Measurements from ENCODE around the gene RIN2. TPM values are rescaled to one million over a fixed set of nuclear protein-coding genes. Genes with fewer than 3 reads are reported as not detected.
"Not testable (repeated sequence)": the region's sequence is repeated elsewhere in the genome, so short reads cannot be mapped to it uniquely, and the experiment has no call there.

The RIN2 gene
- total RNA-seq, 2 experiments from 2014 or later: not detected

DNA sequence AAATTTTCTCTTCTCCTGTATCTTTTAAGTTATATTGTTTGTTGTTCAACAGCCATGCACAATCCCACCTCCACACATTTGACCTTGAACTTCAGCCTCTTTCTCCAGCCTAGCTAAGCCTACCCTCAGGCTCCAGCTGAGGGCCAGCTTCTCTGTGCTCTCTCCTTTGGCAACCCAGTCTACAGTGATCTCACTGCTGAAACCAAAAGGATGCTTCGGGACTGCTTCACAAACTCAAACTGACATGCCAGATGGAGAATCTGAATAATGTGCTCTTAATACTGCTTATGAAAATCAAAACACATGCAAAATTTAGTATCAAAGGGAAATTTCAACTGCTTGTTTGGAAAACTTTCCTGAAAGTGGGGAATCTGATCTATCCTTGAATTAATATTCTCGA is 16.1 kb upstream of the RIN2 start:
- Mint-ChIP-seq H3K4me3 (no peak overlapping the region), H3K27ac (no peak overlapping the region), H3K27me3 (peaks cover 18% of the 10 kb centered on the region), H3K4me1 (ENCODE audit: low read depth) (peaks cover 7% of the 10 kb centered on the region), H3K9me3 (peaks cover 13% of the 10 kb centered on the region), H3K36me3 (no peaks in the 10 kb centered on the region)
- DNase-seq: no peak
- intact Hi-C loops (cut with micrococcal nuclease): no loop called here
- ChIA-PET POLR2A (no interaction called here), CTCF (no interaction called here)

DNA sequence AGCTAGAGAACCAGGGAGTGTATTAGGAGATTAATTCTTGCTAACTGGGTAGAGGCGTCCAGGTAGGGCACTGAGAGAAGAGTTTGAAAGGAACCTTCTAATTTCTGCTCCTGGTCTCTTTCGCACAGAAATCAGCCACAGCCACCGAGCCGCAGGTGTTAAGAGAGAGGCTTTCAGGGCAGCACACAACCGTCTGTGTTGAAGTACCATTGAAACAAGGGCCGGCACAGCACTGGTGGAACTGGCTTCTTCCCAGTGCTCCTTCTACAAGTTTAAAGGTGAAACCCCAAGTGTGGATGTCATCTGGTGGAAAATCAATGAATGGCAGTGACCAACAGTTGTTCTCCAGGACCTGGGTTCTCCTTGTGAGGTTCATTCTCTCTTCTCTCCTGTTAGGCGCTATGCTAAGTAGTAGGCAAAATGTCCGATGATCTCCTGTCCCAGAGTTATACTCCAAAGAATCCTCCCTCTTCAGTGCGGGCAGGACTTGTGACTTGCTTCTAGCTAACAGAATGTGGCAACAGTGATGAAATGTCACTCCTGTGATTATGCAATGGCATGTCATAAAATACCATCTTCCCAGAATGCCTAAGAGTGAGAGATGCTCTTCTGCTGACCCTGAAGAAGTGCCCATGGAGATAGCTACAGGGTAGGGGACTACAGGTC is 15.0 kb upstream of the RIN2 start:
- intact Hi-C loops (cut with micrococcal nuclease): no loop called here
- Mint-ChIP-seq H3K36me3 (no peaks in the 10 kb centered on the region), H3K9me3 (peaks cover 13% of the 10 kb centered on the region), H3K4me1 (ENCODE audit: low read depth) (no peaks in the 10 kb centered on the region), H3K27me3 (peaks cover 18% of the 10 kb centered on the region), H3K27ac (no peak overlapping the region), H3K4me3 (no peak overlapping the region)
- DNase-seq: no peak
- ChIA-PET POLR2A (no interaction called here), CTCF (no interaction called here)

DNA sequence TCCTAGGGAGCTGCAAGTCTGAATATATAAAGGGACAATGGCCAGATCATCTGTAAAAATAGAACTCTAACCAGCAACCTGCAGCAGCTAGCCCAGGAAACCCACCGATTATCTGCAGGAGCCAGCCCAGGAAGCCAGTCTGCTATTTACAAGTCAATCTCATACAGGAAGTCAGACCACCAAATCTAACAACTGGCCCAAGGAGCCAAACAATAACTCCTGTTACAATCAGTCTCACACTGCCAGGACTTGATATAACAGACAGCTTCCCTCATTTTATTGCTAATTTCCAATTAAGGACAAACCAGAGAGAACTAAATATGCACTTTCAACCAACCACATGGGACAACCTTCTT is 14.4 kb upstream of the RIN2 start:
- POLR2A ChIA-PET: no interaction called here
- H3K27me3 Mint-ChIP-seq: peaks cover 18% of the 10 kb centered on the region
- no peak for DNase-seq
- H3K36me3 Mint-ChIP-seq: no peaks in the 10 kb centered on the region
- H3K4me3 Mint-ChIP-seq: no peak overlapping the region
- CTCF ChIA-PET: no interaction called here
- peaks cover 13% of the 10 kb centered on the region for H3K9me3 Mint-ChIP-seq
- intact Hi-C loops (cut with micrococcal nuclease): no loop called here
- H3K4me1 Mint-ChIP-seq (ENCODE audit: low read depth): no peaks in the 10 kb centered on the region
- no peak overlapping the region for H3K27ac Mint-ChIP-seq

DNA sequence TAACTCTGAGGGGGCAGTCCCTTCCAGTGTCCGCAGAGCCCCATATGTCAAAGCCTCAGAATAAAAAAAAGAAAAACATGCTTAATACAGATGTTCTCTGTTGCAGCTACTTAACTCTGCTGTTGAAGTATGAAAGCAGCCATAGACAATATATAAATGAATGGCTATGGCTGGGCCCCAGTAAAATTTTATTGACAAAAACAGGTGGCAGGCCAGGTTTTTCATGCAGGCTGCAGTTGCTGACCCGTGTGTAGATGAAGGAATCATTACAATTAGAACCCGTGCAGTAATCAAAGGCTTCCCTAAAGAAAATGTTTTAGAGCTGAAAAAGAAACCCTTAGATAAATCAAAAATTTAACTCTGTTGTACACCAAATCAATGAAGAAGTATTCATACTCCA is 13.0 kb upstream of the RIN2 start:
- Mint-ChIP-seq H3K4me1 (ENCODE audit: low read depth) (no peaks in the 10 kb centered on the region), H3K36me3 (no peaks in the 10 kb centered on the region), H3K27ac (no peak overlapping the region), H3K4me3 (no peak overlapping the region), H3K27me3 (peaks cover 15% of the 10 kb centered on the region), H3K9me3 (peaks cover 13% of the 10 kb centered on the region)
- no peak for DNase-seq
- intact Hi-C loops (cut with micrococcal nuclease): no loop called here
- ChIA-PET CTCF (no interaction called here), POLR2A (no interaction called here)

DNA sequence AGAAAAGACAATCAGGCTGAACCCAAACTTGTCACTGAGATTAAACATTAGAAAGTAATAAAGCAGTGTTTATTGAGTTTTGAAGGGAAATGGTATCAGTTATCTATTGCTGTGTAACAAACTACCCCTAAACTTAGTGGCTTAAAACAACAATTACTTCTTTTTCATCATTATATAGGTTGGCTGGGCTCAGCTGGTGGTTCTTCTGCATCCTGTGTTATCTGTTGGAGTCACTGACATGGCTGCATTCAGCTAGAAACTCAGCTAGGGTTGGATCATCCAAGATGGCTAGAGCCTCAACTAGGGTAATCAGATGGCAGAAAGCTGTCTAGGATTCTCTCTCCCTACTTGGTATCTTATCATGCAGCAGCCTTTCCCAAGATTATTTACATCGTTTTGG is 12.5 kb upstream of the RIN2 start:
- H3K4me3 Mint-ChIP-seq: no peak overlapping the region
- no peaks in the 10 kb centered on the region for H3K36me3 Mint-ChIP-seq
- no peak for DNase-seq
- no peaks in the 10 kb centered on the region for H3K4me1 Mint-ChIP-seq (ENCODE audit: low read depth)
- intact Hi-C loops (cut with micrococcal nuclease): no loop called here
- no peak overlapping the region for H3K27ac Mint-ChIP-seq
- peaks cover 13% of the 10 kb centered on the region for H3K9me3 Mint-ChIP-seq
- ChIA-PET CTCF (no interaction called here), POLR2A (no interaction called here)
- H3K27me3 Mint-ChIP-seq: peaks cover 12% of the 10 kb centered on the region

DNA sequence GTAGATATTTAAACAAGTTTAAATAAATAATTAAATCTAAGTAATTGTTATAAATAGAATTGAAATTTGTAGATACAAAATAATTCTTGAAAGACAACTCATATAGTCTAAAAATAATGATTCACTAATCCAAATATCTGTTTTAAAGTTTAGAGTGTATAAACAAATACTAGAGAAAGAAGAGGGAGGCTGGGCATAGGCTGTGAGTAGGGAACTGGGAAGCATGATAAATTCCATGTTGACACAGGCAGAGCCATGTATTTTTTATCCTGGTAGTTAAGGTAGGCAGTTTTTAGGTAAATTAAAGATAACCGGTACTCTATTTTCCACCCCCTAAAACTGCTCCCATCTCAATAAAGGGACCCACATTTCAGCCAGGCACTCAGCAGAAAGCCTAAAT is 11.7 kb upstream of the RIN2 start:
- ChIA-PET CTCF (no interaction called here), POLR2A (no interaction called here)
- H3K27me3 Mint-ChIP-seq: peaks cover 10% of the 10 kb centered on the region
- no peak for DNase-seq
- H3K27ac Mint-ChIP-seq: no peak overlapping the region
- H3K4me1 Mint-ChIP-seq (ENCODE audit: low read depth): no peaks in the 10 kb centered on the region
- no peak overlapping the region for H3K4me3 Mint-ChIP-seq
- peaks cover 13% of the 10 kb centered on the region for H3K9me3 Mint-ChIP-seq
- intact Hi-C loops (cut with micrococcal nuclease): no loop called here
- H3K36me3 Mint-ChIP-seq: no peaks in the 10 kb centered on the region

DNA sequence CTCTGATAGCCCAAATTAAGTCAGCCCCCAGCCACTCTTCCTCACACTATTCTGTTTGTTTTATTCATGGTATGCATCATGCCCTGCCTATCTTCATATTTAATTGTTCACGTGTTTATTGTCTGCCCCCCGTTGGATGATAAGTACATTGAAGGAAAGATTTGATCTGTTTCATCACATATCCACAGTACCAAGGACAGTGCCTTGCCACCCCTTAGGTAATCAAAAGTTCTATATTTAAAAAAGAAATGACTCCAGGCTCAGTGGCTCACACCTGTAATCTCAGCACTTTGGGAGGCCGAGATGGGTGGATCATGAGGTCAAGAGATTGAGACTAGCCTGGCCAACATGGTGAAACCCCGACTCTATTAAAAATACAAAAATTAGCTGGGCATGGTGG is 10.2 kb upstream of the RIN2 start:
- Mint-ChIP-seq H3K27ac (no peak overlapping the region), H3K36me3 (no peaks in the 10 kb centered on the region), H3K9me3 (peaks cover 13% of the 10 kb centered on the region), H3K4me1 (ENCODE audit: low read depth) (no peaks in the 10 kb centered on the region), H3K4me3 (no peak overlapping the region), H3K27me3 (peaks cover 16% of the 10 kb centered on the region)
- intact Hi-C loops (cut with micrococcal nuclease): no loop called here
- CTCF ChIA-PET: no interaction called here
- POLR2A ChIA-PET: no interaction called here
- no peak for DNase-seq

DNA sequence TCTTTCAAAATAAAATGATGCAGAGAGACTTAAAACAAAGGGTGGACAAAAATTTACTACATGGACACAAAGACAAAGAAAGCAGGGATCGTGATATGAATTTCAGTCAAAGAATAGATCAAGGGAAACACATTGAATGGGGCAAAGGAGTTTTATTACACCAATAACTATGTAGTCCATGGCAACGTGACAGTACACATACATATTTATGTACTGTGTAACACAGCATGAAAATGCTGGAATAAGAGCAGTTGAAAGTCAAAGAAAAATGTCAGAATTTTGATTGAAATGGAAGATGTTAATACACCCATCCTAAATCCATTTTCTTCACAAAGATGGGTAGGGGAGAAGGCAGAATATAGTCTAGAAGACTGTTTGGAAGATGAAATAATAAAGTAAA is 9.4 kb upstream of the RIN2 start:
- Mint-ChIP-seq H3K27me3 (peaks cover 17% of the 10 kb centered on the region), H3K9me3 (peaks cover 13% of the 10 kb centered on the region), H3K36me3 (no peaks in the 10 kb centered on the region), H3K27ac (no peak overlapping the region), H3K4me3 (no peak overlapping the region), H3K4me1 (ENCODE audit: low read depth) (no peaks in the 10 kb centered on the region)
- CTCF ChIA-PET: no interaction called here
- POLR2A ChIA-PET: no interaction called here
- DNase-seq: no peak
- intact Hi-C loops (cut with micrococcal nuclease): no loop called here

DNA sequence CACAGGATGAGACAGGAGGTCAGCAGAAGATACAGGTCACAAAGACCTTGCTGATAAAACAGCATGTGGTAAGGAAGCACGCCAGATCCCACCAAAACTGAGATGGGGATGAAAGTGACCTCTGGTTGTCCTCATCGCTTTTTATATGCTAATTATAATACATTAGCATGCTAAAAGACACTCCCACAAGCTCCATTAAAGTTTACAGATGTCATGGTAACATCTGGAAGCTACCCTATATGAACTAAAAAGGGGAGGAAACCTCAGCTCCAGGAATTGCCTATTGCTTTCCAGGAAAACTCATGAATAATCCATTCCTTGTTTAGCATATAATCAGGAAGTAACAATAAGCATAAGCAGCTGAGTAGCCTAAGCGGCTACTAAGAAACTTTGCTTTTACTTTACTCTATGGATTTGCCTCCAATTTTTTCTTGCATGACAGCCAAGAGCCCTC is 8.4 kb upstream of the RIN2 start:
- no peak for DNase-seq
- Mint-ChIP-seq H3K4me1 (ENCODE audit: low read depth) (no peaks in the 10 kb centered on the region), H3K9me3 (peaks cover 12% of the 10 kb centered on the region), H3K36me3 (no peaks in the 10 kb centered on the region), H3K4me3 (no peak overlapping the region), H3K27ac (no peak overlapping the region), H3K27me3 (peaks cover 14% of the 10 kb centered on the region)
- intact Hi-C loops (cut with micrococcal nuclease): no loop called here
- ChIA-PET CTCF (no interaction called here), POLR2A (no interaction called here)

DNA sequence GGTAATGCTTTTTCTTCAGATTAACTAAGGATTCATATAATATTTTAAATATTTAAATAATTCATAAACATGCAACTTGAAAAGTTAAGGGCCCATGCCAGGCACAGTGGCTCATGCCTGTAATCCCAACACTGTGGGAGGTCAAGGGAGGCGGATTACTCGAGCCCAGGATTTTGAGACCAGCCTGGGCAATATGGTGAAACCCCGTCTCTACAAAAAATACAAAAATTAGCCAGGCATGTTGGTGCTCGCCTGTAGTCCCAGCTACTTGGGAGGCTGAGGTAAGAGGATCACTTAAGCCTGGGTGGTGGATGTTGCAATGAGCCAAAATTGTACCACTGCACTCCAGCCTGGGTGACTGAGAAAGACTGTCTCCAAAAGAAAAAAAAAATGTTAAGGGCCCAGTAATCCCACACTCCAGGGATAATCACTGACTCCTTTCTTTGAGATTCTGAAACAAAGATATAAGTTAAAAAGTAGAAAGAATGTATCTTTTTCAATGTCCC is 7.9 kb upstream of the RIN2 start:
- peaks cover 14% of the 10 kb centered on the region for H3K27me3 Mint-ChIP-seq
- ChIA-PET POLR2A (no interaction called here), CTCF (no interaction called here)
- H3K4me1 Mint-ChIP-seq (ENCODE audit: low read depth): no peaks in the 10 kb centered on the region
- peaks cover 9% of the 10 kb centered on the region for H3K9me3 Mint-ChIP-seq
- H3K27ac Mint-ChIP-seq: no peak overlapping the region
- intact Hi-C loops (cut with micrococcal nuclease): no loop called here
- DNase-seq: no peak
- no peak overlapping the region for H3K4me3 Mint-ChIP-seq
- H3K36me3 Mint-ChIP-seq: no peaks in the 10 kb centered on the region

DNA sequence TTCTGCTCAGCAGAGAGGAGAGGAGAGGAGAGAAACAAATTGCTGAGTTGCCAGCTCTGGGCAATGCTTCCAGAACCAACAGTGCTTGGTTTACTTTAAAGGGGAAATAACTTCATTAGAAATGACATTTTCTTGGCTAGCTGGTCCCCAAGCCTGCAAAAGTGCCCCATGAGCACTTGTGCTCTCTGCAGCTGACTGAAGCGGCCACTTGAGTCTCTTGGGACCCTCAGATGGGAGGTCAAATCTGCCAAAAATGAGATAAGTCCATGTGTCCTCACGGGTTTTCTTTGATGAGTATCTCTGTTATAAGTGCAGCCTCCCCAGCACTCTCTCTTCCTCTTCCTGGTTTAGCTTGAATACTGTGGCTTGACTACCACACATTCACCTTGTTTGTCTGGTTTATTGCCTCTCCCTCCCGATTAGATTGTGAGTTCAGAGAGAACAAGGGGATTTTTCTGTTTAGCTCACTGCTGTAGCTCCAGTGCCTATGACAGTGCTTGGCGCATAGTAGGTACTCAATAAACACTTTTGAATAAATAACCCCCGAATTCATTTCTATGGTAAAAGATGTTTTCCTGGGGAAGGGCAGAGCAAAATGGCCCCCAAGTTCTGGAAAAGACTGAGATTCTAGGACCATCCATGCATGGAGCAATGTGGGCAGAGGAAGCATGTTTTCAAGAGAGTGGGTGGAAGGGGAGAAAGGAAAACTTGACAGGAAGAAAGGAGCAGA is 7.0 kb upstream of the RIN2 start:
- no peaks in the 10 kb centered on the region for H3K4me1 Mint-ChIP-seq (ENCODE audit: low read depth)
- DNase-seq: no peak
- POLR2A ChIA-PET: no interaction called here
- H3K4me3 Mint-ChIP-seq: no peak overlapping the region
- peaks cover 16% of the 10 kb centered on the region for H3K27me3 Mint-ChIP-seq
- CTCF ChIA-PET: no interaction called here
- H3K27ac Mint-ChIP-seq: no peak overlapping the region
- intact Hi-C loops (cut with micrococcal nuclease): no loop called here
- no peaks in the 10 kb centered on the region for H3K36me3 Mint-ChIP-seq
- peaks cover under 1% of the 10 kb centered on the region for H3K9me3 Mint-ChIP-seq

DNA sequence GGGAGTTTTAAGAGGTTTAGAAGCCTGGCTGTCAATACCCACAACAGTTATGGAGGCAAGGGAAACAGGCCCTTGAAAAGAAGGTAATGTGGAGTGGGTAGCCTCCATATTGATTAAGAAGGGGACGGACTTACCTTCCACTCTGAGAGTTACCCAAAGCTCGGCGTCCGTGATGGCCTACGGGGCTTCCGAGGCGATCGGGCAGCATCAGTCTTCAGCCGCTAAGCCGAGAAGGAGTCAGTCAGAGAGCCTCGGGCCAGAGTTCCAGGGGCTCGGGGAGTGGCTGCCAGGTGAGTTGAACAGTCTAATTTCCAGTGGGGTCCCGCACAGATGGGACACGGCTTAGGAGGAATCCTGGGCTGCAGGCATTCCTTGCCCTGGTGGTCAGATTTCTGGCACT is 3.9 kb upstream of the RIN2 start:
- H3K9me3 Mint-ChIP-seq; H3K36me3 Mint-ChIP-seq; H3K4me1 Mint-ChIP-seq (ENCODE audit: low read depth); CTCF ChIA-PET; intact Hi-C loops (cut with micrococcal nuclease); DNase-seq; H3K4me3 Mint-ChIP-seq; H3K27ac Mint-ChIP-seq; POLR2A ChIA-PET: not testable (repeated sequence)
- H3K27me3 Mint-ChIP-seq: peaks cover 37% of the 10 kb centered on the region

DNA sequence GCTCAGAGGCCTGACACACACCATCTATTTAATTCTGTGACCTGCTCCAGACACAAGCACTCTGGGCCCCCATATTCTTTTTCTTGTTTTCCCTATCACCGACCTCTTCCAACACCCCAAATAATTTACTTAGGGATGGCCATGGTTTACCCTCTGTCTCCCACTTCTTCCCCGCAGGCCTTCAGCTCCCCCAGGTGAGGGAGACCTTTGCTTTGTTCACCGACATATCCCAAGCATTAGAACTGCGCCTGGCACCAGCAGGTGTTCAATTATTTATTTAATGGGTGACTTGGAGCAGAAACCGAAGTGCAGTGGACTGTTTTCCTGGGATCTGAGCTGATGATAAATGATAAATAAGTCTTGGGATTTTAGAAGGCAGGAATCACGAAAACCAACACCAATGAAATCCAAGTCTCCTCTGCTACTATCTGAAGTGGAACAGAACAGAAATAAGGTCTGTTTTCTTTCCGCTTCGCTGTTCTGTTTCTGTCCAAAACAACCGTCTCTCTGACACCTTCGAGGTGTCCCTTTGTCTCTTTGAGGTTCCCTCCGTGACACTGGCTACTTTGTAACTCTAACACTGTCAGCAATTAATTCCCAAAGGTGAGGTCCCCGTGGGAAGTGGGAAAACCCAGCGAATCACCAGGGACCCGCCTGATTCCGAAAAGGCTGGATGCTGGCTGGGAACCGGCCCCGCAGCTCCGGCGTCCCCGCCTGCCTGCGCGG is 1.1 kb upstream of the RIN2 start:
- H3K9me3 Mint-ChIP-seq: no peaks in the 10 kb centered on the region
- POLR2A ChIA-PET: no interaction called here
- CTCF ChIA-PET: no interaction called here
- intact Hi-C loops (cut with micrococcal nuclease): no loop called here
- H3K4me1 Mint-ChIP-seq (ENCODE audit: low read depth): peaks cover 4% of the 10 kb centered on the region
- H3K36me3 Mint-ChIP-seq: no peaks in the 10 kb centered on the region
- DNase-seq: no peak
- H3K27me3 Mint-ChIP-seq: peaks cover 44% of the 10 kb centered on the region
- H3K4me3 Mint-ChIP-seq: no peak overlapping the region
- no peak overlapping the region for H3K27ac Mint-ChIP-seq

Measured in activated CD4-positive, alpha-beta memory T cell treated with anti-CD3 and anti-CD28 coated beads for 36 hours (primary cell).